Mesenchymal stem cell (in vitro differentiated cells and primary cell): ENCODE data around the gene KHSRP.

ENCODE experiments used
- DNase-seq: peaks from one replicate; pipeline ENCODE4 v3.0.0-alpha.2; 2013
- H2AFZ ChIP-seq: one replicate; pipeline ENCODE4 v1.6.1; 2013; ENCODE audit warnings: low read depth, mild to moderate bottlenecking, control low read depth, inconsistent platforms, low read length, moderate library complexity
- H2AK5ac ChIP-seq: 2 replicates; pipeline ENCODE4 v1.6.1; 2013; ENCODE audit warnings: low read length, moderate library complexity, mild to moderate bottlenecking, inconsistent platforms; ENCODE audit not compliant: severe bottlenecking
- H2BK120ac ChIP-seq: one replicate; pipeline ENCODE4 v1.6.1; 2013; ENCODE audit warnings: low read depth, mild to moderate bottlenecking, inconsistent platforms, low read length, moderate library complexity
- H2BK12ac ChIP-seq, 2 experiments: one replicate each; pipeline ENCODE4 v1.6.1; 2013; ENCODE audit warnings: inconsistent platforms in 2 of 2, low read length in 2 of 2, mild to moderate bottlenecking in 2 of 2, moderate library complexity in 2 of 2, control low read depth in 1 of 2
- H2BK15ac ChIP-seq: one replicate; pipeline ENCODE4 v1.6.1; 2013; ENCODE audit warnings: mild to moderate bottlenecking, low read depth, inconsistent platforms; ENCODE audit not compliant: poor library complexity, severe bottlenecking
- H2BK5ac ChIP-seq: 2 replicates; pipeline ENCODE4 v1.6.1; 2013; ENCODE audit warnings: low read depth, mild to moderate bottlenecking, low read length, control low read depth, inconsistent platforms; ENCODE audit not compliant: poor library complexity, severe bottlenecking
- H3K14ac ChIP-seq, 2 experiments: one replicate each; pipeline ENCODE4 v1.6.1; 2013; ENCODE audit warnings: inconsistent platforms in 2 of 2, low read length in 2 of 2, control low read depth in 1 of 2, mild to moderate bottlenecking in 1 of 2, moderate library complexity in 1 of 2
- H3K18ac ChIP-seq, 2 experiments: one replicate each; pipeline ENCODE4 v1.6.1; 2013; ENCODE audit warnings: inconsistent platforms in 2 of 2, low read length in 2 of 2, control low read depth in 1 of 2, low read depth in 1 of 2, mild to moderate bottlenecking in 1 of 2
- H3K23ac ChIP-seq, 2 experiments: one replicate each; pipeline ENCODE4 v1.6.1; 2013; ENCODE audit warnings: inconsistent platforms in 2 of 2, low read length in 2 of 2, mild to moderate bottlenecking in 2 of 2, moderate library complexity in 2 of 2, control low read depth in 1 of 2
- H3K27ac ChIP-seq: 2 replicates; pipeline ENCODE4 v1.5.1; 2013; ENCODE audit warnings: mild to moderate bottlenecking, moderate library complexity, low read length, control low read depth, inconsistent platforms; ENCODE audit not compliant: poor library complexity, severe bottlenecking
- H3K27me3 ChIP-seq, 2 experiments: 2 replicates each; pipeline versions ENCODE4 v1.6.1 to v1.7.0; 2013; ENCODE audit warnings: low read length in 2 of 2, mild to moderate bottlenecking in 2 of 2, moderate library complexity in 2 of 2, control low read depth in 1 of 2, inconsistent platforms in 1 of 2; ENCODE audit not compliant: control insufficient read depth in 1 of 2, insufficient read depth in 1 of 2
- H3K36me3 ChIP-seq, 2 experiments: 2 replicates each; pipeline versions ENCODE4 v1.6.1 to v1.7.0; 2013; ENCODE audit warnings: low read length in 2 of 2, control low read depth in 1 of 2, inconsistent platforms in 1 of 2, low read depth in 1 of 2, mild to moderate bottlenecking in 1 of 2; ENCODE audit not compliant: insufficient read depth in 2 of 2, control insufficient read depth in 1 of 2
- H3K4ac ChIP-seq, 2 experiments: one replicate each; pipeline ENCODE4 v1.6.1; 2013; ENCODE audit warnings: inconsistent platforms in 2 of 2, low read length in 2 of 2, mild to moderate bottlenecking in 2 of 2, moderate library complexity in 2 of 2, control low read depth in 1 of 2, low read depth in 1 of 2
- H3K4me1 ChIP-seq: 2 replicates; pipeline ENCODE4 v1.6.1; 2013; ENCODE audit warnings: low read depth, low read length, control low read depth; ENCODE audit not compliant: control insufficient read depth, insufficient read depth
- H3K4me2 ChIP-seq: 2 replicates; pipeline ENCODE4 v1.6.1; 2013; ENCODE audit warnings: low read length, mild to moderate bottlenecking, inconsistent platforms; ENCODE audit not compliant: poor library complexity, severe bottlenecking
- H3K4me3 ChIP-seq, 2 experiments: 2 replicates each; pipeline versions ENCODE4 v1.5.1 to v1.7.0; 2013; ENCODE audit warnings: low read length in 2 of 2, mild to moderate bottlenecking in 2 of 2, control low read depth in 1 of 2, low read depth in 1 of 2; ENCODE audit not compliant: insufficient read depth in 1 of 2
- H3K79me1 ChIP-seq: replicated peaks from 2 replicates; pipeline ENCODE4 v1.6.1; 2013; ENCODE audit warnings: mild to moderate bottlenecking, control low read depth, low read length, inconsistent platforms; ENCODE audit not compliant: poor library complexity, severe bottlenecking
- H3K9ac ChIP-seq: 2 replicates; pipeline ENCODE4 v1.7.0; 2013; ENCODE audit warnings: mild to moderate bottlenecking, low read length, moderate library complexity
- H3K9me3 ChIP-seq: 2 replicates; pipeline ENCODE4 v1.7.0; 2013; ENCODE audit warnings: mild to moderate bottlenecking, low read length; ENCODE audit not compliant: control insufficient read depth
- H4K8ac ChIP-seq: one replicate; pipeline ENCODE4 v1.6.1; 2013; ENCODE audit warnings: inconsistent platforms, mild to moderate bottlenecking, low read length, moderate library complexity
- H4K91ac ChIP-seq: one replicate; pipeline ENCODE4 v1.6.1; 2013; ENCODE audit warnings: mild to moderate bottlenecking, low read length, inconsistent platforms
- WGBS: methylation state at CpG from one replicate; pipeline ENCODE4 v1.1.7; 2013; ENCODE audit warnings: mixed read lengths; 5-methylcytosine and 5-hydroxymethylcytosine counted together

The KHSRP gene

GRCh38 chr19:6394831-6395230, 29.8 kb downstream of the KHSRP start:
- Histone ChIP-seq H2BK12ac (peak overlapping the region in 1 of 2 experiments; percentile 83), H2BK15ac (no peak overlapping the region), H3K36me3 (peaks cover 13 to 14% of the 10 kb centered on the region in 2 experiments), H2AFZ (no peak overlapping the region), H3K27ac (no peak overlapping the region), H4K8ac (no peak overlapping the region), H3K4me3 (no peak overlapping the region), H3K23ac (no peak overlapping the region), H4K91ac (no peak overlapping the region), H2BK120ac (peak overlapping the region; percentile 45), H3K27me3 (no peaks in the 10 kb centered on the region), H2AK5ac (no peak overlapping the region), H3K4me2 (no peak overlapping the region), H2BK5ac (no peak overlapping the region), H3K79me1 (peaks cover 14% of the 10 kb centered on the region), H3K9ac (no peak overlapping the region), H3K14ac (no peak overlapping the region), H3K18ac (no peak overlapping the region), H3K4me1 (peaks cover 12% of the 10 kb centered on the region), H3K9me3 (no peaks in the 10 kb centered on the region), H3K4ac (no peak overlapping the region)
- DNase-seq: no peak
- 96% methylated on average over 3 of the region's 3 CpGs for whole genome bisulfite sequencing

DNA sequence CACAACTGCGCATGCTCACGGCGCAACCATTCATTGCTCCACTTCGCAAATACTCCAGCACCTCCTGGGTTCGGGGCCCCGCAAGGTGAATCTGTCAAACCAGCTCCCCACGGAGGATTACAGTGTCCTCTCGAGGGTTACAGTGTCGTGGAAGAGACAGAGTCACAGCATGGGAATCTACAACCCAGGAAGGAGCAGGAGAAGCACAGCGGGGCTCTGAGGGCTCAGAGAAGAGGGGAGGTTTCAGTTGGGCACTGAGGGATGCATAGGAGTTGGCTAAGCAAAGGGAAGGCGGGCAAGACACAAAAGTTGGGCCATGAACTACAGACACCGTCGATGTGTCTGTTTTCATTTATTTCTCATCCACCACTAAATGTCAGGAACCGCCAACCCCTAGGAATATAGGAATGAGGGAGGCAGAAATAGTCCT, 30.6 kb downstream of the KHSRP start:
- peak overlapping the region; percentile 91 for H3K4me2 ChIP-seq
- peak overlapping the region; percentile 96 for H3K9ac ChIP-seq
- peak overlapping the region; percentile 28 to 58 for H2BK12ac ChIP-seq
- peak overlapping the region; percentile 94 for H2AFZ ChIP-seq
- no peak overlapping the region for H3K23ac ChIP-seq
- H3K14ac ChIP-seq: peak overlapping the region in 1 of 2 experiments; percentile 69
- peak overlapping the region; percentile 89 for H4K8ac ChIP-seq
- peak overlapping the region; percentile 17 for H2AK5ac ChIP-seq
- peak overlapping the region in 1 of 2 experiments; percentile 77 for H3K4ac ChIP-seq
- H3K9me3 ChIP-seq: no peaks in the 10 kb centered on the region
- 16% methylated on average over 11 of the region's 14 CpGs for WGBS
- peaks cover 19 to 21% of the 10 kb centered on the region in 2 experiments for H3K36me3 ChIP-seq
- no peaks in the 10 kb centered on the region for H3K27me3 ChIP-seq
- peaks cover 12% of the 10 kb centered on the region for H3K4me1 ChIP-seq
- no peak for DNase-seq
- peak overlapping the region; percentile 93 to 96 for H3K4me3 ChIP-seq
- H2BK5ac ChIP-seq: peak overlapping the region; percentile 63
- H4K91ac ChIP-seq: peak overlapping the region; percentile 60
- H2BK120ac ChIP-seq: no peak overlapping the region
- peak overlapping the region; percentile 55 for H2BK15ac ChIP-seq
- H3K18ac ChIP-seq: peak overlapping the region; percentile 85 to 99
- peaks cover 19% of the 10 kb centered on the region for H3K79me1 ChIP-seq
- peak overlapping the region; percentile 96 for H3K27ac ChIP-seq

DNA sequence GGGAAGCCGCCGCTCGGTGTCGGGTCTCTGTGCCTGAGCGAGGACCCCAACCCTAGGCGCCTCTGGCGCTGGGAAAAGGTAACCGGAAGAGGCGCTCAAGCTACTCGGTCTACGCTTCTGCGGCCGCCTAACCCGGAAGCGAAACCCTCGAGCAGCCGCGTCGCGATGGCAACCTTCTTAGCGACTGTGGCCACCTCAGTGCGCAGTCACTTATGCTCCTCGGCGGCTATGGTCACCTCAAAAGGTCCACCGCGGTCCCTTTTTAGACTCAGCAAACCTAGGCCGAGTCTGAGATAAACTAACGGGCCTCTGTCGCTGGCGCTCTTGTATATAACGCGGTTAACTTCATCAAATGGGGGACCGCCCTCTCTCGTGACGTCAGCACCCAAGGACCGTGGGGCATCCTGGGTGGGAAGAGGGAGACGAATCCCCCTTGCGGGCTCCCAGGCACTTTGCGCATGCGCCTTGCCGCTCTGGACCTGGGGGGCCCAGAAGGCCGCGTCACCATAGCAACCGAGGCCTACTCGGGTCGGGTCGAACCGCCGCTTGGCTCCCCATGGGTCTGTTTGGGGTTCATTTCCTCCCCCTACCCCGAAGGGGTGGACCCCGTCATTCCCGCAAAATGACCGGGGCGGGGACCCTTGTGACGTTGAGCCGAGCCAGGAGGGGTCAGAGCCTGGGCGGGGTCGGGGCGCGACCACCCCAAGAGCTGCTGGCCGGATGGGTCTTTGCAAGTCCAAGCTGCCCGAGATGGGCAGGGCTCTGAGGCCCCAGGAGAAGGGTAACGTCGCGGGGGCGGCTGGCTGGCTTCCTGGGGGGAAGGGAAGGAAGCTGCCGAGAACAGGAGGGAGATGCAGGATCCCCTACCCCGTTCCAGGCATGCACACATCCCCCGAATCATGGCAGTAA, 31.3 kb downstream of the KHSRP start, which contains the start of gene GTF2F1:
Gene GTF2F1 (minus strand): TSS at position 91 of the 909 bp plus-strand sequence. CDS start 169 bp downstream, outside the sequence.
- WGBS: 2% methylated on average over 58 of the region's 69 CpGs
- Histone ChIP-seq H3K4me2 (peak within 1 kb of the TSS; percentile 91), H3K23ac (peak within 1 kb of the TSS in 1 of 2 experiments; percentile 94), H3K4ac (peak within 1 kb of the TSS; percentile 57 to 97), H3K9ac (peak within 1 kb of the TSS; percentile 96), H3K79me1 (peaks cover 24% of the 10 kb centered on the region), H3K14ac (peak within 1 kb of the TSS; percentile 43 to 92), H2BK15ac (peak within 1 kb of the TSS; percentile 90), H3K9me3 (no peaks in the 10 kb centered on the region), H3K4me1 (peaks cover 12% of the 10 kb centered on the region), H2BK5ac (peak within 1 kb of the TSS; percentile 99), H3K36me3 (peaks cover 26 to 27% of the 10 kb centered on the region in 2 experiments), H4K91ac (peak within 1 kb of the TSS; percentile 91), H3K27me3 (no peaks in the 10 kb centered on the region), H4K8ac (peak within 1 kb of the TSS; percentile 96), H3K4me3 (peak within 1 kb of the TSS; percentile 93 to 96), H2BK12ac (peak within 1 kb of the TSS; percentile 38 to 60), H2AK5ac (peak within 1 kb of the TSS; percentile 44), H3K27ac (peak within 1 kb of the TSS; percentile 96), H2AFZ (peak within 1 kb of the TSS; percentile 94), H3K18ac (peak within 1 kb of the TSS; percentile 93 to 99), H2BK120ac (peak within 1 kb of the TSS; percentile 89)
- DNase-seq: peak; percentile 98
